CD4-positive, alpha-beta memory T cell (primary cell): ENCODE data around the gene CRACR2B. TPM values are rescaled to one million over a fixed set of nuclear protein-coding genes. Genes with fewer than 3 reads are reported as not detected.

Source experiments
- CTCF ChIA-PET: fragments of 350-600 bp; sonication (Branson Sonifier 250); formaldehyde crosslinking; loops from one replicate; lab custom pipeline; 2021; ENCODE audit warnings: inconsistent platforms; ENCODE audit not compliant: partially characterized antibody; lab: Charles Lee
- POLR2A ChIA-PET: fragments of 350-600 bp; sonication (Branson Sonifier 250); formaldehyde crosslinking; loops from one replicate; lab custom pipeline; 2021; ENCODE audit not compliant: partially characterized antibody; lab: Charles Lee
- DNase-seq, 5 donors: peaks; one replicate each; pipeline versions ENCODE4 v3.0.0 to v3.0.0-alpha.2; 2020 to 2022; ENCODE audit warnings: mixed read lengths in 1 of 5
- H3K27ac ChIP-seq: one replicate; pipeline ENCODE4 v1.7.0; 2013; ENCODE audit warnings: low read depth, low read length
- H3K27me3 ChIP-seq: 2 replicates; pipeline ENCODE4 v1.7.0; 2013; ENCODE audit warnings: mild to moderate bottlenecking, low read length, moderate library complexity; ENCODE audit not compliant: insufficient read depth
- H3K36me3 ChIP-seq: 2 replicates; pipeline ENCODE4 v1.7.0; 2013; ENCODE audit warnings: mild to moderate bottlenecking, low read length, moderate library complexity; ENCODE audit not compliant: insufficient read depth
- H3K4me1 ChIP-seq: 2 replicates; pipeline ENCODE4 v1.7.0; 2013; ENCODE audit warnings: mild to moderate bottlenecking, low read length, moderate library complexity; ENCODE audit not compliant: insufficient read depth
- H3K4me3 ChIP-seq, 2 donors: one replicate each; pipeline ENCODE4 v1.7.0; 2013; ENCODE audit warnings: low read length in 2 of 2, mild to moderate bottlenecking in 1 of 2
- H3K9me3 ChIP-seq, 2 donors: one replicate each; pipeline ENCODE4 v1.7.0; 2013; ENCODE audit warnings: low read length in 2 of 2, control low read depth in 1 of 2; ENCODE audit not compliant: control insufficient read depth in 1 of 2
- H3K27ac Mint-ChIP-seq, 7 donors: one replicate each; pipeline ENCODE4 v1.8.0; 2020 to 2021; ENCODE audit warnings: mixed read lengths in 7 of 7, mild to moderate bottlenecking in 6 of 7, inconsistent platforms in 3 of 7, moderate library complexity in 3 of 7
- H3K27me3 Mint-ChIP-seq, 2 donors: one replicate each; pipeline ENCODE4 v1.8.0; 2020 to 2021; ENCODE audit warnings: mixed read lengths in 2 of 2
- H3K36me3 Mint-ChIP-seq, 2 donors: one replicate each; pipeline ENCODE4 v1.8.0; 2020 to 2021; ENCODE audit warnings: mixed read lengths in 2 of 2, inconsistent platforms in 1 of 2, mild to moderate bottlenecking in 1 of 2
- H3K4me1 Mint-ChIP-seq, 4 donors: one replicate each; pipeline ENCODE4 v1.8.0; 2020 to 2021; ENCODE audit warnings: mixed read lengths in 4 of 4, mild to moderate bottlenecking in 1 of 4
- H3K4me3 Mint-ChIP-seq, 8 donors: one replicate each; pipeline ENCODE4 v1.8.0; 2020 to 2021; ENCODE audit warnings: mixed read lengths in 8 of 8, mild to moderate bottlenecking in 7 of 8, moderate library complexity in 6 of 8, inconsistent platforms in 3 of 8
- H3K9me3 Mint-ChIP-seq, 8 donors: one replicate each; pipeline ENCODE4 v1.8.0; 2020 to 2021; ENCODE audit warnings: mixed read lengths in 8 of 8, mild to moderate bottlenecking in 5 of 8, inconsistent platforms in 3 of 8, moderate library complexity in 1 of 8
- intact Hi-C: fragments of 100-400 bp; cut with micrococcal nuclease; formaldehyde crosslinking; loops from one replicate; pipeline ENCODE4 v1.15.1; 2023
- polyA plus RNA-seq, 2 donors: library from polyadenylated mRNA; unstranded; fragments of 300-500 nt; fragmentation: Illumina TruSeq; gene quantifications; one replicate each; pipeline ENCODE4 v1.2.3, GENCODE V29; 2021
- total RNA-seq, 2 experiments: library from RNA; stranded (reverse); gene quantifications; one replicate each; pipeline ENCODE4 v1.2.3, GENCODE V29; 2021

The CRACR2B gene
- total and polyA plus RNA-seq, 4 experiments from 2014 or later: 0.55 TPM; not detected in 3

GRCh38 chr11:801097-801780 is 26.5 kb upstream of the CRACR2B start:
- Histone ChIP-seq H3K36me3 (no peaks in the 10 kb centered on the region), H3K4me1 (peaks cover 34% of the 10 kb centered on the region), H3K27ac (no peak overlapping the region), H3K9me3 (no peaks in the 10 kb centered on the region), H3K27me3 (no peaks in the 10 kb centered on the region), H3K4me3 (no peak overlapping the region)
- Mint-ChIP-seq H3K9me3 (no peaks in the 10 kb centered on the region), H3K27me3 (no peaks in the 10 kb centered on the region), H3K27ac (no peak overlapping the region), H3K36me3 (peaks cover 0 to 4% of the 10 kb centered on the region in 2 donors), H3K4me3 (no peak overlapping the region), H3K4me1 (peaks cover 2 to 23% (median 9%) of the 10 kb centered on the region in 4 donors)
- CTCF ChIA-PET: no interaction called here
- POLR2A ChIA-PET: interaction anchor here (1.3 kb wide), 2 partner anchors 15 to 18 kb away, joined by 3 read pairs; no protein-coding TSS in a partner anchor
- intact Hi-C loops: no loop called here
- no peak for DNase-seq

DNA sequence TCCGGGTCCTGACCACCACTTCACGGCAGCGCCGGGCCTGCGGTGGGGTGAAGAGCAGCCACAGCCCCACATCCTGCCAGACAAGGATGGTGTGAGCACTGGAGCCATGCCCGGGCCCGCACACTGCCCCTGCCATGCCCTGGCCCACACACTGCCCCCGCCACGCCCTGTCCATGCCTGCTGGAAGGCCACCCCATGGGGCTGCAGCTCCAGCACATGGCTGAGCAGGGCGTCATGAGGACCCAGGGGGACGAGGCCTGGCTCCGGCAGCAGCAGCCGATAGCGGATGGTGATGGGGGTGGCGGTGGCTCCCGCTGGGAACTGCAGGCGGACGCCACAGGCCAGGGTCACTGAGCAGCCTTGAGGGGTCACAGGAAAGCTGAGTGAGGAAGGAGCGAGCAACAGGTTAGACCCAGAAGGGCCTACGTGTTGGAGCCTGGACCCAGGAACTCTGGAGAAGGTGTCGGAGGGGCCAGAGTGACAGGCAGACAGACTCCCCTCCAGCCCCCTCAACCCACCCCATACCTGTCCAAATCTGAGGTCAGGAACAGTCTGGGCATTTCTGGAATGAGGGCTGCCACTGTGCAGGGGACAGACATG is 25.6 kb upstream of the CRACR2B start:
- Mint-ChIP-seq H3K9me3 (no peaks in the 10 kb centered on the region), H3K4me3 (peak overlapping the region in 1 of 8 donors; percentile 25), H3K27ac (no peak overlapping the region), H3K27me3 (no peaks in the 10 kb centered on the region), H3K4me1 (peaks cover 0 to 16% (median 3%) of the 10 kb centered on the region in 4 donors), H3K36me3 (peaks cover 0 to 4% of the 10 kb centered on the region in 2 donors)
- H3K4me1 ChIP-seq: peaks cover 25% of the 10 kb centered on the region
- no peaks in the 10 kb centered on the region for H3K9me3 ChIP-seq
- H3K27ac ChIP-seq: no peak overlapping the region
- CTCF ChIA-PET: no interaction called here
- POLR2A ChIA-PET: interaction anchor here (1.3 to 4.9 kb wide), 2 partner anchors 17 kb away, joined by 3 to 48 read pairs; partner anchors contain the start of gene PNPLA2
- no peaks in the 10 kb centered on the region for H3K27me3 ChIP-seq
- intact Hi-C loops: no loop called here
- no peaks in the 10 kb centered on the region for H3K36me3 ChIP-seq
- H3K4me3 ChIP-seq: no peak overlapping the region
- no peak for DNase-seq

- Histone ChIP-seq H3K9me3 (no peaks in the 10 kb centered on the region), H3K36me3 (no peaks in the 10 kb centered on the region), H3K4me3 (no peak overlapping the region), H3K27ac (no peak overlapping the region), H3K27me3 (no peaks in the 10 kb centered on the region), H3K4me1 (peaks cover 22% of the 10 kb centered on the region)
- Mint-ChIP-seq H3K27ac (no peak overlapping the region), H3K4me3 (peak overlapping the region in 1 of 8 donors; percentile 25), H3K9me3 (no peaks in the 10 kb centered on the region), H3K27me3 (no peaks in the 10 kb centered on the region), H3K36me3 (no peaks in the 10 kb centered on the region), H3K4me1 (peaks cover under 1 to 18% (median 2%) of the 10 kb centered on the region in 4 donors)
- CTCF ChIA-PET: no interaction called here
- intact Hi-C loops: no loop called here
- POLR2A ChIA-PET: interaction anchor here (1.2 to 4.9 kb wide), 4 partner anchors 9 to 25 kb away, joined by 3 to 48 read pairs (median 4); partner anchors contain the start of genes CEND1 and PNPLA2
- no peak for DNase-seq
Observed at GRCh38 chr11:802693-803466, 24.8 kb upstream of the CRACR2B start.

DNA sequence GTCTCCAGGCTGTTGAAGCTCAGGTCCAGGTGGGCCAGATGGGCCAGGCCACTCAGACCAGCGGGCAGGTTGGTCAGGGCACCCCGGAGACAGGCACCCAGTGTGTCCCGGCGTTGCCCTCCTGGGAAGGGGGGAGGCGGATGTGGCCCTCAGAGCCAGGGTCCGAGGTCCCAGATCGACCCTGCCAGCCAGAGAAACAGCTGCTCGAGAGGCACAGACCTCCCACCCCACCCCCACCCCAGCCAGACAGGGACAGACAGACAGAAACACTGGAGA is 24.3 kb upstream of the CRACR2B start:
- Histone ChIP-seq H3K4me3 (no peak overlapping the region), H3K27ac (no peak overlapping the region), H3K9me3 (no peaks in the 10 kb centered on the region), H3K36me3 (no peaks in the 10 kb centered on the region), H3K27me3 (no peaks in the 10 kb centered on the region), H3K4me1 (peaks cover 24% of the 10 kb centered on the region)
- Mint-ChIP-seq H3K4me3 (no peak overlapping the region), H3K4me1 (peaks cover 2 to 22% (median 6%) of the 10 kb centered on the region in 4 donors), H3K36me3 (no peaks in the 10 kb centered on the region), H3K27me3 (no peaks in the 10 kb centered on the region), H3K9me3 (no peaks in the 10 kb centered on the region), H3K27ac (no peak overlapping the region)
- DNase-seq: no peak
- intact Hi-C loops: no loop called here
- CTCF ChIA-PET: no interaction called here
- POLR2A ChIA-PET: interaction anchor here (1.1 to 4.9 kb wide), 6 partner anchors 9 to 47 kb away, joined by 3 to 48 read pairs (median 4); partner anchors contain the start of genes CEND1 and PNPLA2

DNA sequence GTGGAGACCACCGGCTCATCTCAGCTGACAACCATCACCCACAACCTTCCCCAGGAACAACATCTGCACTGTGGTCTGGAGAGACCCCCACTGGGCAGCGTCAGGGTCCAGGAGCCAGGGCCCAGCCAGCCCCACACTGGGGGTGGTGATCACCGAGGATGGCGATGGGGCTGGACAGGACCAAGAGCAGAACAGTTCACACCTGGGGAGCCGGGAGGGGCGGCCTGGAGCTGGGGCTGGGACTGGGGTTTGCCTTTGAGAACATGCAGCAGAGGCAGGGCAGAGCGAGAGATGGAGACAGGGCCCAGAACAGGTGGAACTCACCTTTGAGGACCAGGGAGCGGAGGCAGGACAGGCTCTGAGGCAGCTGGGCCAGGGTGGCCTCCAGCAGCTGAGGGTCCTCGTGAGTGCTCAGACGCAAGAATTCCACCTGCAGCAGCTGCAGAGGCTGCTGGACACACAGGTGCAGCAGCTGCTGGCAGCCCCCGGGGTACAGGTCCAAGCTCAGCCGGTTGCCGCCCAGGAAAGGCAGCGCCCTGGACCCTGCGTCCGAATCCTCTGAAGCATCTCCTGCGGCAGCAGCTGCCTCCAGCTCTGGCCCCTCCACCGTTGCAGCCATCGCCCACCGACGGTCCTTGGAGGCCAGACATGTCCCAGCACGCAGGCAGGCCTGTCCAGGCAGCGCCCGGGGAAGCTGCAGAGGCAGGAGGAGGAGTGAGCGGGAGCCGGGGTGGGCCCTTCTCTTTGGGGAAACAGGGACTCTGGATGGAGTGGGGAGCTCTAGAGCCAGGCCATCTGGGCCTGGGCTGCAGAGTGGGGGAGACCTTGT is 23.7 kb upstream of the CRACR2B start:
- ChIA-PET POLR2A (interaction anchor here (1.0 to 4.9 kb wide), 15 partner anchors 7 to 297 kb away, joined by 3 to 48 read pairs (median 4); partner anchors contain the start of genes CEND1, PNPLA2, RNH1 and SLC25A22), CTCF (no interaction called here)
- no peak for DNase-seq
- H3K36me3 Mint-ChIP-seq: no peaks in the 10 kb centered on the region
- Histone ChIP-seq H3K4me3 (peak overlapping the region; percentile 61 to 66), H3K27me3 (no peaks in the 10 kb centered on the region), H3K27ac (peak overlapping the region; percentile 73), H3K4me1 (peaks cover 26% of the 10 kb centered on the region), H3K9me3 (no peaks in the 10 kb centered on the region), H3K36me3 (no peaks in the 10 kb centered on the region)
- no peaks in the 10 kb centered on the region for H3K9me3 Mint-ChIP-seq
- peak overlapping the region in 4 of 7 donors; percentile 36 to 83 (median 66) for H3K27ac Mint-ChIP-seq
- intact Hi-C loops: no loop called here
- peaks cover 2 to 28% (median 11%) of the 10 kb centered on the region in 4 donors for H3K4me1 Mint-ChIP-seq
- H3K4me3 Mint-ChIP-seq: peak overlapping the region; percentile 75 to 85 (median 78)
- H3K27me3 Mint-ChIP-seq: no peaks in the 10 kb centered on the region

GRCh38 chr11:804599-804964 is 23.1 kb upstream of the CRACR2B start:
- Histone ChIP-seq H3K27ac (peak overlapping the region; percentile 73), H3K4me1 (peaks cover 27% of the 10 kb centered on the region), H3K9me3 (no peaks in the 10 kb centered on the region), H3K36me3 (no peaks in the 10 kb centered on the region), H3K4me3 (peak overlapping the region; percentile 61 to 66), H3K27me3 (no peaks in the 10 kb centered on the region)
- peak overlapping the region; percentile 36 to 86 (median 70) for H3K27ac Mint-ChIP-seq
- peaks cover 2 to 31% (median 14%) of the 10 kb centered on the region in 4 donors for H3K4me1 Mint-ChIP-seq
- no peaks in the 10 kb centered on the region for H3K27me3 Mint-ChIP-seq
- intact Hi-C loops: no loop called here
- ChIA-PET POLR2A (interaction anchor here (1.0 to 4.9 kb wide), 14 partner anchors 8 to 298 kb away, joined by 3 to 48 read pairs (median 4); partner anchors contain the start of genes PNPLA2, RNH1, SLC25A22 and TALDO1), CTCF (no interaction called here)
- H3K4me3 Mint-ChIP-seq: peak overlapping the region; percentile 75 to 85 (median 78)
- H3K9me3 Mint-ChIP-seq: no peaks in the 10 kb centered on the region
- H3K36me3 Mint-ChIP-seq: peaks cover 0 to 2% of the 10 kb centered on the region in 2 donors
- no peak for DNase-seq
